Ureter (tissue), 1 donor: ENCODE measurements around the gene RRP1. TPM values are rescaled to one million over a fixed set of nuclear protein-coding genes. Genes with fewer than 3 reads are reported as not detected.
A peak's percentile ranks its signal among the peaks of the same experiment; 100 is the strongest.

Experiments
- DNase-seq: peaks from one replicate; pipeline ENCODE4 v3.0.0-alpha.2; 2020; ENCODE audit warnings: low spot score
- total RNA-seq: library from RNA; stranded (reverse); gene quantifications from one replicate; pipeline ENCODE4 v1.2.4, GENCODE V29; 2023
- donor health status: DM: yes; HTN: yes; CAD: no.

Gene RRP1
- total RNA-seq, 1 donor from 2014 or later: 32.0 TPM

DNA sequence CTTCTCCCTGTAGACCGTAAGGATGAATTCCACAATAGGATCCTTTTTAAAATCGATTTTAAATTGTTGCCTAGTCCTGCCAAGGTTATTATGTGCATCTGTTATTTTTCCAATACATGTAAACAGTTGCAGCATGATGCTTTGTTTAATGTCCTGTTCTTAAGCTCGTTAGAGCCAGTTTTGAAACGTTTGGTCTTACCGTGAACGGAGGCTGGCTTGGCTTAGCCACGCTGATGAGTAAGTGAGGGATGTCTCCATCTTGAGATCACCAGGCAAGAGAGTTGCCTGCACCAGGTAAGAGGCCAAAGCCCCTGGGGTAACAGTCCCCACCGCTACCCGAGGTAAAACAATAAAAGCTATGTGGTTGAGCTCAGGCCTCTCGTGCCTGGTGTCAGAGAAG lies 30.6 kb upstream of the RRP1 start:
- no peak for DNase-seq

DNA sequence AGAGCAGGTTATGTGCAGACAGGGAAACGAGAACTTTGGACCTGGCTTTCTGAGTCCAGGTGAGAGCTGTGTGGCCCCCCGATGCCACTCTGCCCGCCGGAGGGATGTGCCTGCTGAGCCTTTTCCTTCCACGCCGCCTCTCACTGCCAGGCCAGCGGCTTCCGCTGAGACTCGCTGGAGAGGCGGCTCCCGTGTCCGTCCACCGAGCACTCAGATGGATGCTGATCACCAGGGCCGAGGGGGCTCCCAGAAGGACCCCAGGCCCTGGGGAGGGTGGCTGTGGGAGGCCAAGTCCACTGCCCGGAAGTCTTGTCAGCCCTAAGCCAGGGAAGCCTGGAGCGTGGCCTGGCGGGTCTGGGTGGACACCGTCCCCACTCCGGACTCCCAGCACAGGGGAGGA lies 29.7 kb upstream of the RRP1 start:
- DNase-seq: no peak

DNA sequence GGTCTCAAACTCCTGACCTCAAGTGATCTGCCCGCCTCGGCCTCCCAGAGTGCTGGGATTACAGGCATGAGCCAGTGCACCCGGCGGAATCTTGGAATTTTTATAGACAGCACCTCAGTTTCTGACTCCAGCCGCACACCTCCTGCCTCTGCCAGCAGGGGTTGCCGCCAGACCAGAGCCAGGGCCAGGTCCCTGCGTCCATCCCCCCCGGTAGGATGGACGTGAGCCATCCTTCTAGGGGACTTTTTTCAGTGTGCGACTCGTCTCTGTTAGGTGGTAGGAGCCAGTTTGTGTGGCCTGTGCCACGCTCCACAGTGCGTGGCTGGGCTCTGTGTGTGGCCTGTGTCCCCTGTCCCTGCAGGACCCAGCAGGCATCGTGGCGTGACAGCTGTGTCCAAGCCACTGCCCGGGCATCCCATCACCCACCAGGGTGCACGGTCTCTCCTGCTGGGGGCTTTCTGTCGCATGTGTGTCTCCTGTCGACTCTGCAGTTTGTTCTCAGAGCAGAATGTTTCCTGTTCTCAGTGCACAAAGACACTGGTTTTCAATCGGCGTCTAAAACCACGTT lies 28.9 kb upstream of the RRP1 start:
- no peak for DNase-seq

DNA sequence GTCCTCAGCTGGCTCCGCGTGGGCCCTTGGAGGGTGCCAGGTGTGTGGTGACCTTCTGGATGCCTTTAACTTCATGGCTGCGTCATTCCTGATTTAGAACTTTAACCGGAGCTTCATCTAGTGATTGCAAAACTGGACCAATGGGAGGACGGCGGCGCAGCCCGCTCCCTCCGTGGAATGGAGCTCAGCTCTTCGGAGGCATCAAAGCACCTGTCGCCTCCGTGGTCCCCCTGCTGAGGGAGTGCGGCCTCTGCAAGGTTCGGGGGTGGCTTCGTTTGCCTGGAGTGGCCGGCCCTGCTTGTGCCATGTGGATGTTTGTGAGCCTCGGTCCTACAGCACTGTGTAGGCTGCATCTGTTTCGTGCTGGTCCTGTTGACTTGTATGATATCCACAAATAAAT lies 27.5 kb upstream of the RRP1 start:
- DNase-seq: no peak

DNA sequence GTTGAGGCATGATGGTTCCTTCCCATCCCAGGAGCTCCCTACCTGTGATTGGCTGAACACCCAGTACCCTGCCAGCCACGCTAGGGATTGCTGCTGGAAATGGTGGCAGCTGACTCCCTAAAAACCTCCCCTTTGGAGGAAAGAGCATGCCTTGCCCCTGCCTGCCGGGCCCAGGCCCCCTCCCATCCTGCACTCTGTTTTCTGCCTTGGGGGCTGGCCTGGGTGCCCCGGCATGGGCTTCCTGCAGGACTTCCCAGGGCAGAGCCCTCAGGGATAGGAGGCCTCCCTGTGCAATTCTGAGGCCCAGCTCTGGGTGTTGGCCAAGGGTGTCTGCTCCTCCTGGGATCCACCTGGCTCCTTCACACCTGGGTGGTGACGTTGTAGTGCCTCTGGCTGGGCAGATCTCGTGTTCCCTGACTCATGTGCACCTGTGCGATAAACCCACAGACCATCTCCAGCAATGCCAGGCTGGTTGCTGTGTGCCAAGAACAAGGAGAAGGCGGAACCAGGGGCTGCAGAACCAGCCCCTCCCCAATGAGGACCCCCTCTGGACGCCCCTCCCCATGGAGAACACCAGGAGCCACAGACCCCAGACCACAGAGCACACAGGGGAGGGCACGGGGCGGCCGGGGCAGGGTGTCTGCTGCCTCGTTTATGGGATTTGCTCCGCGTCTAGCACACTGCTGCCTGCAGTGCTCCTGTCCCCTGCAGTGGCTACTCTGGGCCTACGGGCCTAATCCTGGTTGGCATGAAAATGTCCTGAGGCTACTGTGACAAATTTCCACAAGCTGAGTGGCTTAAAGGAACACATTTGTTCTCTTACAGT lies 26.9 kb upstream of the RRP1 start:
- no peak for DNase-seq

DNA sequence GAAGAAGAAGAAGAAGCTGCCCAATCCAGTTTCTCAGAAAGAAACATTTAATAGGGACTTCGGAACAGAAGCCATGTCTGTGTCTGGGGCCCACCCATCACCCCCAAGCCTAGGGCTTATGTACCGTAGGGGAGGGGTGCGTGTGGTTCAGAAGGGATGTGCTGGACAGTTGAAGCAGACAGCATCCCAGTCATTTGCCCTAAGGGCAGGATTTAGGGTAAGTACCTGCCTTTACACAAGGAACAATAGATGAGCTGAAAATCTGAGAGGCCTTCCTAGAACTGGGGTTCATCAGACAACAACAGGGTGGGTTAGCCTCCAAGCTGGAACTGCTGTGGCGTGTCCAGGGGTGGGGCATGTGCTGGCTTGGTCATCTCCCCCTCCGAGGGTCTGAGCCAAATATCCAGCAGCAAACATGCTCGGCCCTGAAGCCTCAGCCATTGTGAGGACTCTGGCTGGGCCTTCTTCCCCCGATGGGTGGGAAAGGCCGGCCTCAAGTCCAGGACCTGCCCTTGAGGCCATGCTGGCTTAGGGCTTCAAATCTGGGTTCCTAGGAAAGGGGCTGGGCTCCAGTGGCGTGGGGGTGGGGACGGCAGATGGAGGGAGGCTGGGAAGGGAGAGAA lies 25.4 kb upstream of the RRP1 start:
- no peak for DNase-seq

DNA sequence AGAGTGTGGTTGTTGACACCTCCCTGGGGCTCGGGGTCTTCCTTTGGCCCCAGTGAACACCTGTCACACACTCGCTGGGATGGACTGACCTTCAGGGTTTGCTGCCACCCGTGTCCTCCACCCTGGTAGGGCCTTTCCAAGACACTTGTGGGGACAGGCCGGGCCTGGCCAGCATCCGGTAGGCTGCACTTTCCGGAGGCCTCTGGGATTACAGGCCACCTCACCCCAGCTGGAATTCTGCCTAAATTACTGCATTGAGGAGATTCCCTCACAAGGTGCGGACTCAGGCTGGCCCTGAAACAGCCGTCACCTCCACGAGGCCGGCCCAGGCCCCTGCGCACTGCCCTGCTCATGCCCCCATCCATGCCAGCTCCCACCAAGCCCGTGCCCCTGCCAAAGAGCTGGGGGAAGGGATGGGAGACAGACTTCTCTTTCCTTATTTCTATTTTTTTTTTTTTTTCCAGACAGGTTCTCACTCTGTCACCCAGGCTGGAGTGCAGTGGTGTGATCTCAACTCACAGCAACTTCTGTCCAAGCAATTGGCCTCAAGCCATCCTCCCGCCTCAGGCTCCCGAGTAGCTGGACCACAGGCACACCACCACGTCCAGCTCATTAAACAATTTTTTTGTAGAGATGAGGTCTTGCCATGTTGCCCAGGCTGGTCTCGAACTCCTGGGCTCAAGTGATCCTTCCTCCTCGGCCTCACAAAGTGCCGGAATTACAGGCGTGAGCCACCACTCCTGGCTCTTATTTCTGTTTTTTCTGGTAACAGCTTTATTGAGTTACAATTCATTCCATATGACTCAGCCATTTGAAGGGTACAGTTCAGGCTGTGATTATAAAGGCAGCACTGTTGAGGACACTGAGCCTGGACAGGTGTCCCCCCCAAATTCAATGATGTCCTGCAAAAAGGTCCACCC lies 24.5 kb upstream of the RRP1 start:
- DNase-seq: no peak

DNA sequence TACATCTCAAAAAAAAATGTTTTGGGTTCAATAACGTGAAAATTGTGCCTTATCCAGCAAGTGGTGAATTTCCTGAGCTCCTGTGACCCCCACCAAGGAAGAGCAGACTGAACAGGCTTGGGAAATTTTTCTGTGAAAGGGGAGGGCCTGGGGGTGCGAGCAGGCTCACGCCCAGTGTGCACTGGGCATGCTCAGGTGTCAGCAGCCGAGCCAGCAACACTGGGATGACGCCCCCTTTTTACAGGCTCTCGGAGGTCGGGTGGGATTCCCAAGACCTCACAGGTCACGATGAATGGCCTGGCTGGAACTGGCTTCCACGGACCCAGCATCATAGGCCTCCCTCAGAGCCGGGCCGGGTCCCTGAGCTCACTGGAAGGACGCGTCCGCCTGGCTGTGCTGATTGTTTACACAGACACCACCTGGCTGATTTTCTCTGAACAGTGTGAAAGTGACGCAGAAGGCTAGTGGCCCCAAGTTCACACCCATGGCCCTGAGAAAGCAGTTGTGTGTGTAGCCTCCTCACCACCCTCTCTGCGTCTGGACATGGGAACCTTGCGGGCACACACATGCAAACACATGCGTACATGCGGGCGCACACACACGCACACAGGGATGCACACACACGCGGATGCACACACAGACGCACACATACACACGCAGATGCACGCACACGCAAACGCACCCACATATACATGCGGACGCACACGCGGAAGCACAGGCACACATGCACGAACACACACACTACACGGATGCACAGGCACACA lies 22.5 kb upstream of the RRP1 start:
- no peak for DNase-seq

DNA sequence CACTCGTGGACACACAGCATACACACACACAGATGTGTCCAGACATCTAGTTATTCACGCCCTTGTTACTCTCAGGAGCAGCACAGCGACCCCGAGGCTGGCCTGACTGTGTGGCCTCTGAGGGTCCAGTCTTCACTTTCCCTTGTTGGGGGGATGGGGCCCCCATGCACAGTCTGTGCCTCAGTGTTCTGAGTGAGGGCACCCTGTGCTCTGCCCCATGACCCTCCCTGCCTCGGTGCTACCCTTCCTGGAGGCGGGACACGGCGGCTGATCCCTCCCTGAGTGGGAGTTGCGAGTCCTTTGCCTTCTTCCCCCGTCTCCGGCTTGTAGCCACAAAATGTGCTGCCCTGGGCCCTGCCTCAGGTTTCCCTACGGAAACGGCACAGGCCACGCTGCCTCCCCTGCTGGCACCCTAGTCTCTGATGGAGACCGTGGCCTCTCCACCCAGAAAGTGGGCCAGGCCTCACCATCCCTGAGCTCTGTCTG lies 21.8 kb upstream of the RRP1 start:
- DNase-seq: no peak

DNA sequence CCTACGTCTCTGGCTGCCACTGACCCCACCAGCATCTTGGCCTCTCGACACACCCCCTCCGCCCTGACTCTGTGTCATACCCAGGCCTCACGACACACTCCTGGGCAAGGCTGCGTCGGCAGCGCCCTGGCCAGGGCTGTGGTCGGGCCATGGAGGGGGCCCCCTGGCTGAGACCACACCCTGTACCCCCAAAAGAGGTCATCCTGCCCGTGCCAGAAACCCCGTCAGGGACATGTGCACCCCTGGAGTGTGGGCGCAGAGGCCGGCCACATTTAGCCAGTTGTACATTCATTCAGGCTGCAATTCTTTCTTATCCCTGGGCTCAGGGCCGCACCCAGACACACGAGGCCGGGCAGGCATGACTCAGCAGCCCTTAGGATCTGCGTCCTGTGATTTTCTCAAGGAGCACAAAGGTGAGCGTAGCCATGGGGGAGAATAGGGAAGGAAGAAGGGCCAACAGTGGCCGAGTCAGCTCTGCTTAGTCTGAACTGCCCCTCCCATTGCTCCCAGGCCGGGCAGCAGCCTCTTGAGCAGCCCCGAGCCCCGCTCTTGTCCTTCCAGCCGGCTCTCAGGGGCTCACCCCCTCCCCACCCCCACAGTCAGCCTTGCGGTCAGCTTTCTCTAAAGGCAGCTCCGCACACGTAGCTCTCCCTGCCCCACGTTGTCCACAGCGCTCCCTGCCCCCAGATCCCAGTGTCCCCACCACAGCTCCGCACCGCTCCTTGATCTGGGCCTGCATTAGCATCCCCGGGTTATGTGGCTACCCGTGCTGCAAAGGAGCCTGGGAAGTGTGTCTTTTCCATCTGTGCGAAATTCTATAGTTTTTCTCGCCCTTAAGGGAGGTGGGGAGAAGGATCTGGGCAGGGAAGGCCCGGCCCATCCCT lies 21.2 kb upstream of the RRP1 start:
- peak; percentile 80 for DNase-seq

DNA sequence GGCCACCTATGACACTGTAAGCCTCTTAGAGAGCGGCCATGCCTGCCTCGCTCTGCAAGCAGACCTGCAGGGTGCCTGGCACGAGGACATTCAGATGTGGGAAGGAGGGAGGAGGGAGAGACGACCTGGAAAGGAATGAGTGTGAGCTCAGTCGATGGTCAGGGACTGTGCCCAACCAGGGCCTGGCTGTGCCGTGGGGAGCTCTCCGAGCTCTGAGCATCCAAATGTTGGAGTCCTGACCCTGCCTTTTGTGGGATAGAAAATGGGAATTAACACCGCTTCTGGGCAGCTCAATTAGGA lies 20.6 kb upstream of the RRP1 start:
- DNase-seq: no peak

DNA sequence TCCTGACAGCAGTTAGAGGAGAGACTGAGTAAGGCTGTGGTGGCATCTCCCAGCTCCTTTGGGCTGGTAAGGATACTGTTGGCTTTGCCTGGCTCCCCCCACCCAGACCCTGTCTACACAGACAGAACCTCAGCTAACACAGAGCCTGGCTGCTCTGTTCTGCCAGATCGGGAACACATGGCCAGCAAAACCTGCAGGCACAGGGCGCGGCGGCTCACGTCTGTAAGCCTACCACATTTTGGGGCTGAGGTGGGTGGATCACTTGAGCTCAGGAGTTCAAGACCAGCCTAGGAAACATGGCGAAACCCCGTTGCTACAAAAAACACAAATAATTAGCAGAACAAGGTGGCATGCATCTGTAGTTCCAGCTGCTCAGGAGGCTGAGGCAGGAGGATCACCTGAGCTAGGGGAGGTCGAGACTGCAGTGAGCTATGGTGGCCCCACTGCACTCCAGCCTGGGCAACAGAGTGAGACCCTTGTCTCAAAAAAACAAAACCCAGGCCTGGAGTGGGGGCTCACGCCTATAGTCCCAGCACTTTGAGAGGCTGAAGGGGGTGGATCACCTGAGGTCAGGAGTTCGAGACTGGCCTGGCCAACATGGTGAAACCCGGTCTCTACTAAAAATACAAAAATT lies 19.9 kb upstream of the RRP1 start:
- DNase-seq: no peak

DNA sequence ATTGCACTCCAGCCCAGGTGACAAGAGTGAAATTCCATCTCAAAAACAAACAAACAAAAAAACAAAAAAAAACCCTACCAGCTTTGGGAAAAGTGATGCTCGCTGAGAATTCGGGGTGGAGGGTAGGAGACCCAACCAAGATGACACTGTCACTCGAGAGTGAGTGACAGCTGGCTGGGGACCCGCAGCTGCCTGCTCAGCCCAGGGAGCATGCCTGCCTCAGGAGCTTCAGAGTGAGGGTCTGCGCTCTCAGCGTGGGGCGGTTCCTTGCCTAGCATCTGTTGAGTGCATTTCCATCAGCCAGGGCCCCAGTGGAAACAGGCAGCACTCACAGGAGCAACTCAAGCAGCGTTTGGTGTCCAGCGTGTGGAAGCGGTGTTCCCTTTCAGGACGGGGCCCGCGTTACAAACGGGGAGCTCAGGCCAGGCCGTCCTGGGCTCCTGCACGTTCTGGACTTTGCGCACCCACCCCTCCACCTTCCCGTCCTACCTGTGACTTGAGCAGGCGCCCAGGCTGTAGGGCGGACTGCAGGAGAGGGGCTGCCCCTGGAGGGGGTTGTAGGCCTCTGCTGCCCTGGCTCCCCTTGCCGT lies 19.2 kb upstream of the RRP1 start:
- DNase-seq: no peak

DNA sequence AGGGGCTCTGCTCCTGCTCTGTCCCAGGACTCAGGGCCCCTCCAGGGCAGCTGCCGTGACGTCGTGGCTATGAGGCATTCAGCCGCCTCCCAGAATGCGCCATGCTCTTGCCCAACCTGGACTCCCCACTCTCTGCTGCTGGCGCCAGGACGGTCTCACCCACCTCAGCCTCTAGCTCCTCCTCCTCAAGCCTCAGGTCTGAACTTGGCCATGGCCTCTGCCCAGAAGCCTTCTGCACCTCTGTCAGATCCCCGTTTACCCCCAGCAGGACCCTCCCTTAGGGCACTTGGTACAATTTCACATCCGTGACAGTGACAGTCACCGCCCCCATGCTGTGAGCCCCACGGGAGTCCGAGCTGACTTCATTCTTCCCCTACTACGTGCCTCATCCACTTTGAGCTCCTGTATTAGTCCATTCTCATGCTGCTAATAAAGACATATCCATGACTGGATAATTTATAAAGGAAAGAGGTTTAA lies 18.1 kb upstream of the RRP1 start:
- no peak for DNase-seq

DNA sequence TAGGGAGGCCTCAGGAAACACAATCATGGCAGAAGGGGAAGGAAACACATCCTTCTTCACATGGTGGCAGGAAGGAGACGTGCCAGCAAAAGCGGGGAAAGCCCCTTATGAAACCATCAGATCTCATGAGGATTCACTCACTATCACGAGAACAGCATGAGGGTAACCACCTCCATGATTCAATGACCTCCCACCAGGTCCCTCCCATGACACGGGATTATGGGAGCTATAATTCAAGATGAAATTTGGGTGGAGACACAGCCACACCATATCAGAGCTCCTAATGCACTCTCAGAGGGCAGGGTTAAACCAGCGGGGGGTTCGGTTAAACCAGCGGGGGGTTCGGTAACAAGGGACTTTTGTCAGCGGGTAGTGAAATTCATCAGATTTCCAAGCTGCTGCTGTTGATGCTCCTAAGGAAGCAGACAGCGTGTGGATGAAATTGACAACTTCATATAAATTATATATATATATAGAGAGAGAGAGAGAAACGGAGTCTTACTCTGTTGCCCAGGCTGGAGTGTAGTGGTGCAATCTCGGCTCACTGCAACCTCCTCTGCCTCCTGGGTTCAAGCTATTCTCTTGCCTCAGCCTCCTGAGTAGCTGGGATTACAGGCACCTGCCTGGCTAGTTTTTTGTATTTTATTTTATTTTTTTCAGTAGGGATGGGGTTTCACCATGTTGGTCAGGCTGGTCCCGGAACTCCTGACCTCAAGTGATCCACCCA lies 17.5 kb upstream of the RRP1 start:
- no peak for DNase-seq

DNA sequence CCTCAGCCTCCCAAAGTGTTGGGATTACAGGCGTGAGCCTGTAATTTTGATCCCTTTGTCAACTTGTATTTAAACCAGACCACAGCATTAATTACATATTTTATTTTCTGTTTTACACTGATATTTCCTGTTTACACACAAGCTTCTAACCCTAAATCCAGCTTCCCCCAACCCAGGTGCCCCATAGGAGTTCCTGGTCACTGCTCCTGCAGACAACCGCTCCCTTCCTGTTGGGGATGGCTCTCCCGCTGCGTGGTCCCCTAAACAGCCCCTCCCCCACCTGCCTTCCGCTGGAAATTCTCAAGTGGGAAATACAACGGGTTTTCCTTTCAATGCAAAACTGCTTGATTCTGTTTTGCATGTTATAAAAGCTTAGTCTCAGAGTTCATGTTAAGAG lies 17.0 kb upstream of the RRP1 start:
- DNase-seq: no peak

DNA sequence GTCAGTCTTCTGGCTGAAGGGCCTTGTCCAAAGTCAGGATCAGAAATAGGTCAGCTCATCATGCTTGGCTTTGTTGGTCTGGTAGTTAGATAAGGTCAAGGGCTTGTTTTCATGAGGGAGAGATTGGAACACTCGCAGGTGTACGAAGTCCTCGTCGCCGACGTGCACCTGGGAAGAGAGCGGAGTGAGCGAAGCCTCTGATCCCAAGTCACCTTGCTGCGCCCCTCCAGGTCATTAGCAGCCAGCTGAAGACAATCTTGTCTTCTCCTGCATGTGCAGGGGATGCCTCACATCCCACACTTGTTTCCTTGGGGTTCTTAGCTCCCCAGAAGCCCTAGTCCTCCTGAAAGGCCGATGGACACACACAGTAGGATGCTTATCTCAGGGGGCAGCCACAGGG lies 15.2 kb upstream of the RRP1 start:
- DNase-seq: no peak

DNA sequence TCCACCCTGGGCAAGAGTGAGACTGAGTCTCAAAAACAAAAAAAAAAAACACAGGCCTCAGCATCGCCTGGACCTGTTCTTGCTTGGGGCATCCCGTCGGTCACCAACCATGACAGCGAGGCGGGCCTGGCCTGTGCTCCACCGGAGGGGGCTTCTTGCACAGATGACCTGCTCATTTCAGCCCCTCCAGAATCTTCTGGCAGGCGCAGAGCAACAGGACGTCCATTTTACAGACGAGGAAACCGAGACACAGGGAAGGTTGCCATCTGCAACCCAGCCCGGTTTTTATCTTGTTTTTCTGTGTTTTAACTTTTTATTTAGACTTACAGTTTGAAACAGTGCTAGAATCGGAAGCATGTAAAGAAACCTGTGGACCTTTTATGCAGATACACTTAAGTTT lies 14.2 kb upstream of the RRP1 start:
- DNase-seq: no peak
